Measurements from ENCODE around the gene SLC25A38.
"Not testable (repeated sequence)": the region's sequence is repeated elsewhere in the genome, so short reads cannot be mapped to it uniquely, and the experiment has no call there.

SLC25A38 gene

DNA sequence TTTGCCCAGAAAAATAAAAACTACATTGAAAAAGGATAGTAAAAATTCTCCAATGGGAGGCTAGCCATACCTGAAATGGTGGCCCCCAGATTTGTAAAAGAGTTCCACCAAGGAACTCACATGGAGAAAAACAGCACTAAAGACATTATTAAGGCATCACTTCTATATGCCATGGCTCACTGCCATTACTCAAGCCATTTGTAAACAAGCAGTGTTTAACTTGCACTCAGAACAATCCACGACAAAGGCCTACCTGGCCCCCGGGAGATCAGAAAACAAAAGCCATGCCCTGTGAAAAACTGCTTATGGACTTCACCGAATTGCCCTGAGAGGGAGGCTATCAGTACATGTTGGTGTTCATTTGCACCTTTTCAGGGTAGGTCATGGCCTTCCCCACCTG lies 34.1 kb upstream of the SLC25A38 start:
- no peaks in the 10 kb centered on the region for H3K36me3 ChIP-seq (ENCODE audit: control insufficient read depth in 1 of 2, insufficient read depth in 2 of 2, low read length in 2 of 2)
- no peaks in the 10 kb centered on the region for H3K9me3 ChIP-seq (ENCODE audit: control insufficient read depth in 1 of 2, low read length in 2 of 2)
- no peak overlapping the region for H3K27ac ChIP-seq (ENCODE audit: low read length)
- H3K4me1 ChIP-seq (ENCODE audit: control insufficient read depth in 1 of 2, insufficient read depth in 2 of 2, low read length in 2 of 2): no peaks in the 10 kb centered on the region
- H3K27me3 ChIP-seq (ENCODE audit: low read depth, low read length): no peaks in the 10 kb centered on the region
- H3K4me3 ChIP-seq (ENCODE audit: low read depth in 1 of 2, low read length in 2 of 2): no peak overlapping the region

DNA sequence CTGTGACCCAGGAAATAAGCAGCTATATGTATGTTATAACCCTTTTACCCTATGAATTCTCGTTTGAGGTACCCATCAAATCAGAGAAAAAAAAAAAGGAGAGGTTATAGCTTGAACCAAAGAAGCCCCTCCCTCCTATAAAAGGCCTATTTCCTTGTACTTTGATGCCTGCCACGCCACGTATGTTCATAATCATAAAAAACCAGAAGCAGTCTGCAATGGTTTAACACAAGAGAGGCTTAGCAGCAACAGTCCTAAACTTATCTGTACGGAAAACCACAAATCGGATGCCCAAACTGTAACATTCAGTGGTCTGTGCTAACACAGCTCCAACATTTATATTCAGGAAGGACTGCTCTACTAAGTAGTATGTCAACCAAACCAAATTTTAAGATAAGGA lies 32.5 kb upstream of the SLC25A38 start:
- H3K9me3 ChIP-seq (ENCODE audit: control insufficient read depth in 1 of 2, low read length in 2 of 2): no peaks in the 10 kb centered on the region
- no peak overlapping the region for H3K27ac ChIP-seq (ENCODE audit: low read length)
- no peaks in the 10 kb centered on the region for H3K36me3 ChIP-seq (ENCODE audit: control insufficient read depth in 1 of 2, insufficient read depth in 2 of 2, low read length in 2 of 2)
- no peak overlapping the region for H3K4me3 ChIP-seq (ENCODE audit: low read depth in 1 of 2, low read length in 2 of 2)
- H3K4me1 ChIP-seq (ENCODE audit: control insufficient read depth in 1 of 2, insufficient read depth in 2 of 2, low read length in 2 of 2): no peaks in the 10 kb centered on the region
- H3K27me3 ChIP-seq (ENCODE audit: low read depth, low read length): no peaks in the 10 kb centered on the region

DNA sequence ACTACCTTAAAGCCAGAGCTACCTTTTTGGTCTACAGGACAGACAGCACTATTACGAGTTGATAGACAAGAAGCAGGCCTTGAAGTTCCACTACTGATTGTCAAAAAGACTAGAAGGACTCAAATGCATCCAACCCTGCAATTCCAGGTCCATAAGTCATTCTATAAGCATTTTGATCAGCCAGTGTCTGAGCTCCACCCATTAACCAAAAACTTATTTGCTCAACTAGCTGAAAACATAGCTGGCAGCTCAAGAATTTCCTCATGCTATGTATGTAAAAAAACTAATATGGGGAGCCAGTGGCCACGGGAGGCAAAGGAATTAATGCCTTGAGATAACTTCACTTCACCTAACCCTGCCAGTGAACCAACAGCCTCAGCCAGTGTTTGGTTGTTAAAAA lies 32.0 kb upstream of the SLC25A38 start:
- not testable (repeated sequence) for H3K4me1 ChIP-seq (ENCODE audit: control insufficient read depth in 1 of 2, insufficient read depth in 2 of 2, low read length in 2 of 2); H3K36me3 ChIP-seq (ENCODE audit: control insufficient read depth in 1 of 2, insufficient read depth in 2 of 2, low read length in 2 of 2); H3K27me3 ChIP-seq (ENCODE audit: low read depth, low read length); H3K9me3 ChIP-seq (ENCODE audit: control insufficient read depth in 1 of 2, low read length in 2 of 2); H3K27ac ChIP-seq (ENCODE audit: low read length); H3K4me3 ChIP-seq (ENCODE audit: low read depth in 1 of 2, low read length in 2 of 2)

DNA sequence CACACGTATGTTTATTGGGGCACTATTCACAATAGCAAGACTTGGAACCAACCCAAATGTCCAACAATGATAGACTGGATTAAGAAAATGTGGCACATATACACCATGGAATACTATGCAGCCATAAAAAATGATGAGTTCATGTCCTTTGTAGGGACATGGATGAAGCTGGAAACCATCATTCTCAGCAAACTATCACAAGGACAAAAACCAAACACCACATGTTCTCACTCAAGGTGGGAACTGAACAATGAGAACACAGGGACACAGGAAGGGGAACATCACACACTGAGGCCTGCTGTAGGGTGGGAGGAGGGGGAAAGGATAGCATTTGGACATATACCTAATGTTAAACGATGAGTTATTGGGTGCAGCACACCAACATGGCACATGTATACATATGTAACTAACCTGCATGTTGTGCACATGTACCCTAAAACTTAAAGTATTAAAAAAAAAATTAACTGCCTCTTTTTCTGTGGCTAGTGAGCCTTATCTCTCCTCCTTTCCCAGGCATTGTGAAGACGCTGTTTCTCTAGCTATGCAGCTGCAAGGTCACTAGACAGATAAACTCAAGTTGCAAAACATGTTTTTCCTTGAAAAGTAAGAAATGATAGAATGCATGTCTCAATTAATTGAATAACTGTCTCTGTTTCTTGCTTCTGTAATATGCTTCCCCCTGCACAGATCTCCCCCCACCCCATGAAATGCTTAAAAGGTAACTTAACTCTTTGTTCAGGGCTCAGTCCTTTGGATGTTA lies 29.8 kb upstream of the SLC25A38 start:
- H3K4me3 ChIP-seq (ENCODE audit: low read depth in 1 of 2, low read length in 2 of 2); H3K4me1 ChIP-seq (ENCODE audit: control insufficient read depth in 1 of 2, insufficient read depth in 2 of 2, low read length in 2 of 2); H3K36me3 ChIP-seq (ENCODE audit: control insufficient read depth in 1 of 2, insufficient read depth in 2 of 2, low read length in 2 of 2); H3K9me3 ChIP-seq (ENCODE audit: control insufficient read depth in 1 of 2, low read length in 2 of 2); H3K27me3 ChIP-seq (ENCODE audit: low read depth, low read length); H3K27ac ChIP-seq (ENCODE audit: low read length): not testable (repeated sequence)

DNA sequence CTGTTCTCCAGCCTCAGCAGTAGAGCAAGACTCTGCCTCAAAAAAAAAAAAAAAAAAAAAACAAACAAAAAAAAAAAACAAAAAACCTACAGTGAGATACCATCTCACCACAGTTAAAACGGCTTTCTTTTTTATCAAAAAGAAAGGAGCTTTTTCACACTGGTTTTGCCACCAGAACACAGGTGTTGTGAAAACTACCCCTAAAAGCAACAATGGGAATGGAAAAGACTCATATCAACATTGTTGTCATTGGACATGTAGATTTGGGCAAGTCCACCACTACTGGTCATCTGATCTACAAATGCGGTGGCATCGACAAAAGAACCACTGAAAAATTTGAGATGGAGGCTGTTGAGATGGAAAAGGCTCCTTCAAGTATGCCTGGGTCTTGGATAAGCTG lies 24.8 kb upstream of the SLC25A38 start:
- no peaks in the 10 kb centered on the region for H3K9me3 ChIP-seq (ENCODE audit: control insufficient read depth in 1 of 2, low read length in 2 of 2)
- no peaks in the 10 kb centered on the region for H3K36me3 ChIP-seq (ENCODE audit: control insufficient read depth in 1 of 2, insufficient read depth in 2 of 2, low read length in 2 of 2)
- H3K27me3 ChIP-seq (ENCODE audit: low read depth, low read length): no peaks in the 10 kb centered on the region
- no peak overlapping the region for H3K4me3 ChIP-seq (ENCODE audit: low read depth in 1 of 2, low read length in 2 of 2)
- no peaks in the 10 kb centered on the region for H3K4me1 ChIP-seq (ENCODE audit: control insufficient read depth in 1 of 2, insufficient read depth in 2 of 2, low read length in 2 of 2)
- no peak overlapping the region for H3K27ac ChIP-seq (ENCODE audit: low read length)

DNA sequence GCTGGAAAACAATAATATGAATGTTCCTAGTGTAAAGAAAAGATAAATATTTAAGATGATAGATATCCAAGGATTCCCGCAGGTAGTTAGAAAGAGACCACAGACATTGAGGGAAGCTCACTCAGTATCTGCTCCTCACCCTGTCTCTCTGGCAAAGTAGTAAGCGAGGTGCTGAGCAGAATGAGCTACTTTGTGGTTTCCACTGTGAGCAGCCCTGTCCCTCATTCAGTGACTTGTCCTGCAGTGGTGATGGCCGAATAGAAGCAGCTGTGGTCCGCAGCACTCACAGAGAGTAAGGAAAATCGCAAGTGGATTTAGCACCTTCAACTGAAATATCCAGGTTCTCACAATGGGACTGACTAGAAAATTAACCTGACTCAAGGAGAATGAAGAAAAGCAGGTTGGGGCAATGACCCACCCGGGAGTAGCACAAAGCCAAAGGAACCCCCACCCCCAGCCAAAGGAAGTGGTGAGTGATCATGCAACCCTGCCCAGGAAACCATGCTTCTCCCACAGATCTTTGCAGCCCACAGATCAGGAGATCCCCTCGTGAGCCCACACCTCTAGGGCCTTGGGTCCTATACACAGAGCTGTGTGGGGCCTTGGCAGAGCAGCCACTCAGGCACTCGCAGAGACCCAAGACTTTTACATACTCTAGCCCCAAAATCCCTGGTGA lies 21.8 kb upstream of the SLC25A38 start:
- H3K4me3 ChIP-seq (ENCODE audit: low read depth in 1 of 2, low read length in 2 of 2): no peak overlapping the region
- H3K4me1 ChIP-seq (ENCODE audit: control insufficient read depth in 1 of 2, insufficient read depth in 2 of 2, low read length in 2 of 2): no peaks in the 10 kb centered on the region
- no peaks in the 10 kb centered on the region for H3K36me3 ChIP-seq (ENCODE audit: control insufficient read depth in 1 of 2, insufficient read depth in 2 of 2, low read length in 2 of 2)
- no peak overlapping the region for H3K27ac ChIP-seq (ENCODE audit: low read length)
- no peaks in the 10 kb centered on the region for H3K9me3 ChIP-seq (ENCODE audit: control insufficient read depth in 1 of 2, low read length in 2 of 2)
- no peaks in the 10 kb centered on the region for H3K27me3 ChIP-seq (ENCODE audit: low read depth, low read length)

DNA sequence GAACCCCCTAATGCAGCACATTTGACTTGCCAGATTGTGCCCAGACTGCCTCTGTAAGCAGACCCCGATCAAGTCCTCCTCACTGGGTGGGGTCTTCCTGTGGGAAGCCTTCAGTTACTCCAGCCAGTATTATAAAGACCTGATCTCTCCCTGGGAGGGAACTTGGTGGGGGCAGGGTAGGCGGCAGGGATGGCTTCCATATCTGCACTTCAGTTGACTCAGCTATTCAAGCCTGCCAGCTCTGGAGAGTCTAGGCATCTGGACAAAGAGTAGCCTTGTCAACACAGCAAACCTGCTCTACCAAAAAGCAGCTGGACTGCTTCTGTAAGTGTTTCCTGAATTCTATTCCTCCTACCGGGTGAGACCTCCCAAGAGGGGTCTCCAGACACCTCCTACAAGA lies 21.0 kb upstream of the SLC25A38 start:
- no peak overlapping the region for H3K27ac ChIP-seq (ENCODE audit: low read length)
- no peaks in the 10 kb centered on the region for H3K36me3 ChIP-seq (ENCODE audit: control insufficient read depth in 1 of 2, insufficient read depth in 2 of 2, low read length in 2 of 2)
- H3K27me3 ChIP-seq (ENCODE audit: low read depth, low read length): no peaks in the 10 kb centered on the region
- no peak overlapping the region for H3K4me3 ChIP-seq (ENCODE audit: low read depth in 1 of 2, low read length in 2 of 2)
- no peaks in the 10 kb centered on the region for H3K9me3 ChIP-seq (ENCODE audit: control insufficient read depth in 1 of 2, low read length in 2 of 2)
- no peaks in the 10 kb centered on the region for H3K4me1 ChIP-seq (ENCODE audit: control insufficient read depth in 1 of 2, insufficient read depth in 2 of 2, low read length in 2 of 2)

DNA sequence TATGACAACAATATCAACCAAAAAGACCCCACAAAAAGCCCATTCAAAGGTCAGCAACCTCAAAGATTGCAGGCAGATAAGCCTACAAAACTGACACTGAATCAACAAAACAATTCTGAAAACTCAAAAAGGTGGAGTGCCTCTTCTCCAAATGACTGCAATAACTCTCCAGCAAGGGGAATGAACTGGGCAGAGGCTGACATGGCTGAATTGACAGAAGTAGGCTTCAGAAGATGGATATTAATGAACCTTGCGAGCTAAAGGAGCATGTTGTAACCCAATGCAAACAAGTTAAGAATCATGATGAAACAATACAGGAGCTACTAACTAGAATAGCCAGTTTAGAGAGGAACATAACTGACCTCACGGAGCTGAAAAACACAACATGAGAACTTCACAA lies 20.4 kb upstream of the SLC25A38 start:
- H3K4me3 ChIP-seq (ENCODE audit: low read depth in 1 of 2, low read length in 2 of 2): no peak overlapping the region
- no peaks in the 10 kb centered on the region for H3K9me3 ChIP-seq (ENCODE audit: control insufficient read depth in 1 of 2, low read length in 2 of 2)
- H3K27me3 ChIP-seq (ENCODE audit: low read depth, low read length): no peaks in the 10 kb centered on the region
- no peaks in the 10 kb centered on the region for H3K36me3 ChIP-seq (ENCODE audit: control insufficient read depth in 1 of 2, insufficient read depth in 2 of 2, low read length in 2 of 2)
- H3K27ac ChIP-seq (ENCODE audit: low read length): no peak overlapping the region
- no peaks in the 10 kb centered on the region for H3K4me1 ChIP-seq (ENCODE audit: control insufficient read depth in 1 of 2, insufficient read depth in 2 of 2, low read length in 2 of 2)

DNA sequence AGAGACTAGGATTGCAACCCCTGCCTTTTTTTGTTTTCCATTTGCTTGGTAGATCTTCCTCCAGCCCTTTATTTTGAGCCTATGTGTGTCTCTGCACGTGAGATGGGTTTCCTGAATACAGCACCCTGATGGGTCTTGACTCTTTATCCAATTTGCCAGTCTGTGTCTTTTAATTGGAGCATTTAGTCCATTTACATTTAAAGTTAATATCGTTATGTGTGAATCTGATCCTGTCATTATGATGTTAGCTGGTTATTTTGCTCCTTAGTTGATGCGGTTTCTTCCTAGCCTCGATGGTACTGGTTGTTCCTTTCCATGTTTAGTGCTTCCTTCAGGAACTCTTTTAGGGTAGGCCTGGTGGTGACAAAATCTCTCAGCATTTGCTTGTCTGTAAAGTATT lies 12.7 kb upstream of the SLC25A38 start:
- H3K36me3 ChIP-seq (ENCODE audit: control insufficient read depth in 1 of 2, insufficient read depth in 2 of 2, low read length in 2 of 2); H3K4me1 ChIP-seq (ENCODE audit: control insufficient read depth in 1 of 2, insufficient read depth in 2 of 2, low read length in 2 of 2); H3K27me3 ChIP-seq (ENCODE audit: low read depth, low read length); H3K4me3 ChIP-seq (ENCODE audit: low read depth in 1 of 2, low read length in 2 of 2); H3K9me3 ChIP-seq (ENCODE audit: control insufficient read depth in 1 of 2, low read length in 2 of 2); H3K27ac ChIP-seq (ENCODE audit: low read length): not testable (repeated sequence)

DNA sequence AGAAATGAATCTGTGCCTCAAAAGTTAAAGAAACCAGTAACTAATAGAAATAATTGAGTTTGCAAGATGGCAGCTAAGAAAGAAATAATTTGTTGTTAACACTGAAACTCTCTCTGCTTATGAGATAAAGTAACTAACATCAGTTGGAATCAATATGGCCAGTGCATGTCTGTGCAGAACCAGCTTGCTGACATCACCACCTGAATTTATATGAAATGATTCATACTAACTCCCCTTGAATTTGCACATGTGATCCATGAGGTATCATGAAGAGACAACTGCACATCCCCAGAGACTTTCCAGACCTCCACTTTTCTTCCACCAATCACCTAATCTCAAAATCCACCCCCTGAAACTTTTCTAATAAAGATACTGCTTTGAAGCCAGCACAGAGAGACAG lies 10.3 kb upstream of the SLC25A38 start:
- H3K9me3 ChIP-seq (ENCODE audit: control insufficient read depth in 1 of 2, low read length in 2 of 2): no peaks in the 10 kb centered on the region
- H3K36me3 ChIP-seq (ENCODE audit: control insufficient read depth in 1 of 2, insufficient read depth in 2 of 2, low read length in 2 of 2): no peaks in the 10 kb centered on the region
- no peak overlapping the region for H3K4me3 ChIP-seq (ENCODE audit: low read depth in 1 of 2, low read length in 2 of 2)
- H3K27ac ChIP-seq (ENCODE audit: low read length): no peak overlapping the region
- H3K27me3 ChIP-seq (ENCODE audit: low read depth, low read length): no peaks in the 10 kb centered on the region
- no peaks in the 10 kb centered on the region for H3K4me1 ChIP-seq (ENCODE audit: control insufficient read depth in 1 of 2, insufficient read depth in 2 of 2, low read length in 2 of 2)

DNA sequence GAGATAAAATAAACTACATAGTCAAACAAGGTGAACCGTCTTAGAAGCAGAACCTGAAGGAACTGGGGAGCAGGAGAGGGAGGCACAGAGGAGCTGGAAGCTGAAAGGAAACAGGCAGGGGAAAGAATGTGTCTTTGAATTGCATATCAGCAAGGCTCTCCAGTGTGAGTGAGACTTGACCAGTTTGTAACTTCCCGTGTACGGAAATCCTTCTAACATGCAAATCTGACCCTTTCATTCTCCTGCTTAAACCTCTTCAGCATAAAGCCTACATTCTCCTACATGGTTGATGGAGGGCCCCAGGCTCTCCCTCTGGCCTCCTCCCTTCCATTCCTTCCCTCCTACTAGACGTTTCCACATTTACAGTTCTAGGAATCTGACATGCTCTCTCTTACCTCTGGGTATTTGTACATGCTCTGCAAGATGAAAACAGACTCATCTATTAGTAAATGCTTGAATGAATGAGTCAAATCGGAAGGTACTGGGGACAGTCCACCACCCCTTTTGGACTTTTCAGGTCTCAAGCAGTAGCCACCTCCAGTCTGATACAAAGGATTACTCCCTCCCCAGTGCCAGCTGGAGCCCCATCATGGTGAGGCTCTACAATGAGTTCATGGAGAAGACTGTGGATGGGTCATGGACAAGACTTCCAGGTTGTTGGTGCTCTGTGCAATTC lies 6.1 kb upstream of the SLC25A38 start:
- Histone ChIP-seq H3K4me3 (ENCODE audit: low read depth in 1 of 2, low read length in 2 of 2) (no peak overlapping the region), H3K9me3 (ENCODE audit: control insufficient read depth in 1 of 2, low read length in 2 of 2) (no peaks in the 10 kb centered on the region), H3K36me3 (ENCODE audit: control insufficient read depth in 1 of 2, insufficient read depth in 2 of 2, low read length in 2 of 2) (no peaks in the 10 kb centered on the region), H3K27ac (ENCODE audit: low read length) (no peak overlapping the region), H3K27me3 (ENCODE audit: low read depth, low read length) (no peaks in the 10 kb centered on the region), H3K4me1 (ENCODE audit: control insufficient read depth in 1 of 2, insufficient read depth in 2 of 2, low read length in 2 of 2) (no peaks in the 10 kb centered on the region)
